ENCODE measurements around the gene CEBPA.
"Not testable (repeated sequence)": the region's sequence is repeated elsewhere in the genome, so short reads cannot be mapped to it uniquely, and the experiment has no call there.

The CEBPA gene

GRCh38 chr19:33324628-33325027 is 22.3 kb upstream of the CEBPA start:
- DNase-seq (ENCODE audit: low read depth) = no peak

GRCh38 chr19:33323093-33323820 is 20.9 kb upstream of the CEBPA start:
- no peak for DNase-seq (ENCODE audit: low read depth)

GRCh38 chr19:33320636-33321035 is 18.3 kb upstream of the CEBPA start:
- no peak for DNase-seq (ENCODE audit: low read depth)

GRCh38 chr19:33317991-33318390 is 15.7 kb upstream of the CEBPA start:
- DNase-seq (ENCODE audit: low read depth) = not testable (repeated sequence)

- DNase-seq (ENCODE audit: low read depth) = no peak
Measured at GRCh38 chr19:33317517-33317916, 15.2 kb upstream of the CEBPA start.

GRCh38 chr19:33316541-33317264 is 14.4 kb upstream of the CEBPA start:
- DNase-seq (ENCODE audit: low read depth) = no peak

- DNase-seq (ENCODE audit: low read depth) = not testable (repeated sequence)
Measured at GRCh38 chr19:33312808-33313207, 10.5 kb upstream of the CEBPA start.

- DNase-seq (ENCODE audit: low read depth) = no peak
Measured at GRCh38 chr19:33312065-33312464, 9.7 kb upstream of the CEBPA start.

- DNase-seq (ENCODE audit: low read depth) = no peak
Measured at GRCh38 chr19:33311326-33311682, 9.0 kb upstream of the CEBPA start.

- DNase-seq (ENCODE audit: low read depth) = no peak
Measured at GRCh38 chr19:33310606-33311325, 8.4 kb upstream of the CEBPA start.

GRCh38 chr19:33309826-33310225 is 7.5 kb upstream of the CEBPA start:
- no peak for DNase-seq (ENCODE audit: low read depth)

- no peak for DNase-seq (ENCODE audit: low read depth)
Measured at GRCh38 chr19:33306853-33307792, 4.8 kb upstream of the CEBPA start.

GRCh38 chr19:33306191-33306590 is 3.9 kb upstream of the CEBPA start:
- no peak for DNase-seq (ENCODE audit: low read depth)

GRCh38 chr19:33304760-33305647 is 2.7 kb upstream of the CEBPA start:
- no peak for DNase-seq (ENCODE audit: low read depth)

- no peak for DNase-seq (ENCODE audit: low read depth)
Measured at GRCh38 chr19:33304371-33304759, 2.0 kb upstream of the CEBPA start.

- DNase-seq (ENCODE audit: low read depth) = no peak
Measured at GRCh38 chr19:33303791-33304345, 1.5 kb upstream of the CEBPA start.

GRCh38 chr19:33302974-33303790 is 848 bp upstream of the CEBPA start:
- DNase-seq (ENCODE audit: low read depth) = no peak

- no peak for DNase-seq (ENCODE audit: low read depth)
Measured at GRCh38 chr19:33301900-33302174, 497 bp downstream of the CEBPA start.

- no peak for DNase-seq (ENCODE audit: low read depth)
Measured at GRCh38 chr19:33301144-33301899, 1.0 kb downstream of the CEBPA start.

- no peak for DNase-seq (ENCODE audit: low read depth)
Measured at GRCh38 chr19:33300894-33301143, 1.5 kb downstream of the CEBPA start.
